HG03558 (cell line): ENCODE measurements around the gene ZNF367.

Experiments
- ATAC-seq: cut with Tn5 transposase; IDR thresholded peaks from one replicate; pipeline ENCODE4 v1.9.1; 2021; ENCODE audit warnings: moderate number of reproducible peaks; ENCODE audit not compliant: unreplicated experiment; ENCODE audit errors: extremely low read depth

Gene ZNF367

DNA sequence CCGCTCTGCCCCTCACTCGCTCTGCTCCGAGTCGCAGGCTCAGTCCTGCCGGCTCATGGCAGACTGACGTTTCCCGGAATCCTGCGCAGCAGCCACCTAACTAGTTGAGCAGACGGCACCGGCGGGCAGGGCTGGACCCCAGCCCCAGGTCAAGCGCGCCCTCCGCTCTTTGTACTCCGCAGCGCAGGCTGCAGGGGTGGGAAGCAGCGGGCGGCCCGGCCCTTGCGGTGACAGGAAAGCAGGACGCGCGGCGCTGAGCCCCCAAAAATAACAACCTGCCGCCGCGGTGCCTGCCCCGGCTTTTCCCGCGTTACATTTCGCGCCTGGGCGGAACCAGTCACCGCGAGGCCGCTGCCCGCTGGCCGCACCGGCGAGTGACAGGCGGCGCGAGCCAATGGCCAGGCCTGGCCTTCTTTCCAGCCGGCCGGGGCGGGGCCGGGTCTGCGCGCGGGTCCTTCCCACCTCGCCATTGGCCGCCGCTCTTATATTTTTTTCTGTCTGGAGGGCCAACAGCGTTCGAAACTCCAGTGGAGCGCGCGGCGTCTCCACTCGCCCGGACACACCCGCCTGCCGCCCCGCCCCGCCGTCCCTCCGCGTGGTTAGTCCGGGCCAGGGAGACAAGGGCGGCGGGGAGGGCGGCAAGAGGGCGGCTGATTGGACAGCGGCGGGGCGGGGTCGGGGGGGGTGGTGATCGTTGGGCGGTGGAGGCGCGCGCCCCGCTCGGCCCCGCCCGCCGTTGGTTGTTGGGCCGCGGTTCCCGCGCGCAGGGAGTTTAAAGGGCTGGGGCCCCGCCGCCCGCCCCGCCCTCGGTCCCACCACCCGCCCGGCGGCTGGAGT, at the start of gene ZNF367:
Gene ZNF367, minus strand, starts transcription at position 288 of the 837 bp plus-strand sequence. CDS start 338 bp downstream, outside the sequence.
- ATAC-seq, result peak; percentile 34

DNA sequence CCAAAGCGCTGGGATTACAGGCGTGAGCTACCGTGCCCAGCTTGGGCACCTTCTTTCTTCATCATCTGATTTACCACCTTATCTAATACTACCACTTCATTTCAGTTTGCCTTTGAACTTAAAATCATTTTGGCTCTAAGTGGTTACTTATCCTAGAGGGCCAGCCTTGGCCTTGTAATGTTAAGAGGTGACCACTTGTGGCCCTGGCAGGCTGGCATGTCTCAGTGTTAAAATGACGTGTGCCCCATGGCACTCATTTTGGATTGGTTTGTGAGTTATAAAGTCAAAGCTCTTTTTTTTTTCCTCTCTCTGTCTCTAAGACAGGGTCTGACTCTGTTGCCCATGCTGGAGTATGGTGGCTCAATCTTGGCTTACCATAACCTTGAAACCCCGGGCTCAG, 49.6 kb upstream of the ZNF367 start:
- no peak for ATAC-seq

DNA sequence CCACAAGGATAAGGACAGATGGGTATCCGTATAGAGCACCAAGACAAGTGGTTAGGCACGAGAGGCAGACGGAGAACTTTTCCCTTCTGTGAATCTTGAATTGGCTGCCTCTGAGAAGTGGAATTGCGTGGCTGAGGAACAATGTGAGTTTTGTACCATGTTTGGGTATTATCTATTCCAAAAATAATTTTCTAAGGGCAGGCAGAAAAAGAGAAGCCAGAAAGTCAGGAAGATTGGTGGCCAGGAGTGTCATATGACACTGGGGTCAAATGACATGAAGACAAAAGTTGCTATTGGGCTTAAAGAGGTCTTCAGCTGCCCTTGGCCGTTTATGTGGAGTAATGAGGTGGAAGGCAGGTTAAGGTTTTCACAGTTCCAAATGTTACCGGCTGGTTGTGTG, 46.3 kb upstream of the ZNF367 start:
- ATAC-seq, result no peak

DNA sequence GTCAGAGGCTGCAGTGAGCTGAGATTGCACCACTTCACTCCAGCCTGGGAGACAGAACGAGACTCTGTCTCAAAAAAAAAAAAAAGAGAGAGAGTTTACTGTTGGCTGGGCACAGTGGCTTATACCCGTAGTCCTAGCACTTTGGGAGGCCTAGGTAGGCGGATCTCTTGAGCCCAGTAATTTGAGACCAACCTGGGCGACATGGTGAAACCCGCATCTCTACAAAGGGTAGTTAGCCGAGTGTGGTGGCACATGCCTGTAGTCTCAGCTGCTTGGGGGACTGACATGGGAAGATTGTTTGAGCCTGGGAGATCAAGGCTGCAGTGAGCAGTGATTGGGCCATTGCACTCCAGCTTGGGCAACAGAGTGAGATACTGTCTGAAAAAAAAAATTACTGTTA, 44.4 kb upstream of the ZNF367 start:
- ATAC-seq, result no peak

DNA sequence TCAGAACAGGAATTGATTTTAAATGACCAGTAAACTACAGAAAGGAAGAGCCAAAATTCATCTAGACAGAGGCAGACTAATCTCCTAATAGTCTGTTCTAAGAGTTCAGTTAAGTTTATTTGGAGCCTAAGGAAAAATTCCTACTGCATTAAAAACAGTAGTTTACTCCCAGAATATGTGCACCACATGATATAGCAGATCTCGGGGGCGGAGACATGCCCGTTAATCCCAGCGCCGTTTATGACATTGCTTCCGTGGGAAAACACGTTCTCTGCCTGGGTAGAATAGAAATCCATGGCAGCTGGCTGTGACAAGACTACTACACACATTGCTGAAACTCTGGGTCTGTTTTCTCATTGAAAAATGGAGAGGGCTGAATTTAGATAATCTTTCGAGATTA, 43.2 kb upstream of the ZNF367 start:
- ATAC-seq, result no peak

DNA sequence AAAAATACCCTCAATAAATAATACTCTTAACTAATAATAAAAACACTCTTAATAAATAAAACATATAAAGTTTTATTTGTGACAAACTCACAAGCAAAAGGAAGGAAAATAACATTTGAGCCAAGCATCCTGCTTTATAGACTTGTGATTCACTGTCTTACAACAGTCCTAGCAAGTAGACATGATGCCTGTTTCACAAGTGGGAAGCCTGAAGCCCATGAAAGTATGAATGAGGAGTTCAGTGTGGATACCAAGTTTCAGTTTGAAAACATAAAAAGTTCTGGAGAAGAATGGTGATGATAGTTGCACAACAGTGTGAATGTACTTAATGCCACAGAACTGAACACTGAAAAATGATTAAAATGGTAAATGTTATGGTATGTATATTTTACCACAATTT, 42.7 kb upstream of the ZNF367 start:
- no peak for ATAC-seq

DNA sequence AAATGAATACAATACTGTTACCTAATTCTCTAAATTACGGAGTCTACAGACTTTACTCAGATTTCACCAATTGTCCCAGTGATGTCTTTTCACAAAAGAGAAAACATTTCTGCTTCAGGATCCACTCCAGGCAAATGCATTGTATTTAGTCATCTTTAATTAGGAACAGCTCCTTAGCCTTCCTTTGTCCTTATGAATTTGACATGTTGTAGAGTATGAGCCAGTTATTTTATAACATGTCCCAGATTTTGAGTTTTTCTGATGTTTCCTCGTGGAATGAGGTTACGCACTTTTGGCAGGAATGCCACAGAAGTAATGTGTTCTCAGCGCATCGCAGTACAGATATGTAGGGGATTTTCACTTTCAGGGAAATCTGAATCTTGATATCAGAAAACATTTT, 42.3 kb upstream of the ZNF367 start:
- no peak for ATAC-seq

DNA sequence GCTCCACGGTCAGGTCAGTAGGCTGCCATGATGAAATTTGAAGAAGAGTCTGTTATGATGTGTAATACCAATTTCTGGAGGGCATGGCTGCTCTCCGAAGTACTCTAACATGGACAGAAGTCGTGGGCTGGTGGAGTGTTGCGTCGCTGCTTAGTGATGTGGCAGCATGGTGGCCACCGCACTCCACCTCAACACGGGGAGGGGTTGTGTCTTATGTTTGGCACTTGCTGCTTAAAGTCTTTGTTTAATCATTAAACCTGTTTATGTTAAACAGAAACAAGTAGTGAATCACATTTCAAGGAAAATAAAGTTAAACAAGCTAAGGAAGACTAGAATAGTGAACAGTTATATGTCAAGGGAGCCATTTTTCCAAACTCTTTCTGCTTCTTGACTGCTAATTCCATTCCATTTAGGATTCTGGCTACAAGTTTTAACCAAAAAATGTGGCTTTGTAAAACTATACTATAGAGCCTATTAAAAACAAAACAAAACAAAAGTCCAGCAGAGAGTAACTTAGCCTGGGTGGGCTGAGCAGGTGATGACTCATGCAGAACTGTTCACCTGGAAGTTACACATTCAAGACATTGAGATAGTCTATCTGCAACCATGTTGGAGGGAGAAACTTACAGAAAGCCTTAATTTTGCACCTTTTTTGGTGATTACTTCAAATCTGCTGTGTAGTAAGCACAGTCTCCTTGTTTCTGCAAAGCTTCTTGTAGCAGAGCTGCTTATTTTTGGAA, 41.3 kb upstream of the ZNF367 start:
- no peak for ATAC-seq

DNA sequence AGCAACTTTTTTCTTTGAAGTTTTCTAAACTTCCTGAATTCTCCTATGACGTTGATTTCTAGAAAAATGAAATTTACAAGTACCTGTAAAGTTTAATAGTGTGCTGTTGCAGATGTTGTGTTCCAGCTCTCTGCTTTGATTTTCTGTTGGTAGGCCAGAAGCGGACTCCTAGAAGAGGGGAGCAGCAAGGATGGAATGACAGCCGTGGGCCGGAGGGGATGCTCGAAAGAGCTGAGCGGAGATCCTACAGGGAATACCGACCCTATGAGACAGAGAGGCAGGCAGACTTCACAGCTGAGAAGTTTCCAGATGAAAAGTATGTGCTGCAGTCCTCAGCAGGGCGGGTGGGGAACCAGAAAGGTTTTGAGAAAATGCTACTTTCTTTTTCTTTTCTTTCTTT, 40.1 kb upstream of the ZNF367 start:
- no peak for ATAC-seq

DNA sequence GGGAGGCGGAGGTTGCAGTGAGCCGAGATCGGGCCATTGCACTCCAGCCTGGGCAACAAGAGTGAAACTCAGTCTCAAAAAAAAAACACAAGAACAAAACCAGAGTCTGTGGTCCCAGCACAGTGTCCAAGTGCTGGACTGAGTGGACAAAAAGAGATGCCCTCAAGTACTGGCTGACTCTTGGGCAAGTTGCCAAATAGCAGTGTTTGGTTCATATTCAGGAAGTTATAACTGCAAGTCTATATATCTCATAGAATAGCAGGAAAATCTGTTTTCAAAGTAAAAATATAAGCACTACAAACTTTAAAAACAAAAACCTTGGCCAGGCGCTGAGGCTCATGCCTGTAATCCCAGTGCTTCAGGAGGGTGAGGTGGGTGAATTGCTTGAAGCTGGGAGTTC, 39.1 kb upstream of the ZNF367 start:
- ATAC-seq, result no peak

DNA sequence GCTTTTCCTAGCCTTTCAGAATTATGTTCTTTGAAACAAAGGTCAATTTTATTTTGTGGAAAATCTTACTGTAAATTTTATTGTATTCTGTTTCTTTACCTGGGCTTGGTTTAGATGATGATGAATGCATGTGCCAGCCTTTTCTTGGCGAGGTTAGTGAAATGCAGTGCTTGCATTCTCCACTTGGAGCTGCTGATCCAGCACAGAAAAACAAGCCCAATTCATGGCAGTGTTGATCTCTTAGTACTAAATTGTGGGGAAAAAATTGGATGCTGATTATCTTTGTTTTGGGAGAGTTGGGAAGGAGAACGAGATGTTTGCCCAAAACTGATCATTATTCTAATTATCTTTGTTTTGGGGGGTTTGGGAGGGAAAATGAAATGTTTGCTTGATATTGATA, 35.5 kb upstream of the ZNF367 start:
- ATAC-seq, result no peak

DNA sequence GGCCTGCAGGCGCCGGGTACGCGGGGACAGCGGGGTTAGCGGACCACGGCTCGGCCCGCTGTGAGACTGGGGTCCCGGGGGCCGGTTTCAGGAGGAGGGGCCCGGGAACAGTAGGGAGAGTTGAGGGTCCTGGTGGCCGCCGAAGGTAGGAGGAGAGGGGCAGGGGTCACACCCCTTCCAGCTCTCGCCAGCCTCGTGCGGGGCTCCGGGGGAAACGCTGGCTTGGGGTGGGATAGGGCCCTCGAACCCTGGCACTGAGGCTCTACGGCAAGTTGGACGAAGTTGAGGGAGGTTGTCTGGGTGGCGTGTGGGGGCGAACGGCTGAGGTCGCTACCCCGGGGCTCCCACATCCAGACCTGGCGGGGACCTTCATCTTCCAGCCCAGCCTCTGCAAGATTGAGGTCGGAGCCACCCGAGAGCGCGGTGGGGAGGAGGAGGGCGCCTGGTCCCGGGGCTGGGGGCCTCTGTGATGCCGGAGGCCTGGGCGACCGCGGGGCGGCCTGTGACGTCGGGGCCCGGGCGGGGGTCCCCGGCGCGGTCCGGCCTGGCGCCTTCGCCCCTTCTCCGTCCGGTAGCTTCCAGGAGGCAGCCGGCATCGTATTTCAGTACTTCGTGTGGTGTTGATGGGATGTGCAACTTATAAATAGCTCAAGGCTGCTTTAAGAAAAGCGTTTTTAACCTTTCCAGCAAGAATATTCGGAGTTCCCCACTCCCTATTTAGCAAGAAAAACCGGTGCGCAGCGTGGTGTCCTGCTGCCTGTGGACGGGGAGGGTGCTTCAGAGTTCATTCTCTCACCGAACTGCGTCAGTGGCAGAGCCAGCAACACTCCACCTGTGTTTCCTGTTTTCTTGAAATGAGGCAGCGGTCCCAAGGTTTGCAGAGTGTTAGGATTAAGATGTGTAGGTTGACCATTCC, 32.7 kb upstream of the ZNF367 start:
- no peak for ATAC-seq

DNA sequence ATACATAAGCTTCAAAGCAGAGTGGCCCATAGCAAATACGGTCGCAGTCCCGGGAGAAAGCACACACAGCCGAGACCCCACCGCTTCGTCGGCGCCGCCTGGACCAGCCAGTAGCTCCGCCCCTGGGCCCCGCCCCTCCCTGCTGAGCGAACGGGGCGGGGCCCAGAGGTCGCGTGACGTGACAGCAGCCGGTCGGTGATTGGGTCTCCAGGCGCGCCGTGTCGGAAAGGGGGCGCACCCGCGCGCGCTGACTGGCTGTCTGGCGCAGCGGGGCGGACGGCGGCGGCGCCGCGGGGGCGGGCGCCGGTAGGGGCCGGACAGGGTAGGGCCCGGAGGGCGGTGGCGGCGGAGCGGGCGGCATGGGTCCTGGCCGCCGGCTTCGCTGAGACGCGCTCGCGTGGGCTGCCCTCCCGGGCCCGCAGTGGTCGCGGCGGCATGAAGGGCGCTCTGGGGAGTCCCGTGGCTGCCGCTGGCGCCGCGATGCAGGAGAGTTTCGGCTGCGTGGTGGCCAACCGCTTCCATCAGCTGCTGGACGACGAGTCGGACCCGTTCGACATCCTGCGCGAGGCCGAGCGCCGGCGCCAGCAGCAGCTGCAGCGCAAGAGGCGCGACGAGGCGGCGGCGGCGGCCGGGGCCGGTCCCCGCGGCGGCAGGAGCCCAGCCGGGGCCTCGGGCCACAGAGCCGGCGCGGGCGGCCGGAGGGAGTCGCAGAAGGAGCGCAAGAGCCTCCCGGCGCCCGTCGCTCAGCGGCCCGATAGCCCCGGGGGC, 31.9 kb upstream of the ZNF367 start, which contains the start of gene HABP4:
Gene HABP4, plus strand, starts transcription at position 325 of the 768 bp plus-strand sequence. Its CDS starts 111 bp downstream, at position 436.
- peak; percentile 84 for ATAC-seq

DNA sequence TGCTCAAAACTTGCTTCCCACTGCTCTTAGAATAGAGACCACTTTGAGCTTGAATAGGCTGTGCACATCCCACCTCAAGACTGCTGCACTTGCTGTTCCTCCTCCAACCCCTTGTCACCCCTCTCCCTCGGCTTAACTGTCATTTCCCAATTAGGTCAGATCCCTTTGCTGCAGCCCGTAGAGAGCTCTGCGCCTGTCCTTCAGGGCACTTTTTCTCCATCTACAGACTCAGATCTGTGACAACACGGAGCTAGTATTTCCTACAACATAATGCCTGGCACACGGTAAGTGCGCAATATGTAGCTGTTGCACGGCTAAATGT, 31.3 kb upstream of the ZNF367 start:
- ATAC-seq, result no peak

DNA sequence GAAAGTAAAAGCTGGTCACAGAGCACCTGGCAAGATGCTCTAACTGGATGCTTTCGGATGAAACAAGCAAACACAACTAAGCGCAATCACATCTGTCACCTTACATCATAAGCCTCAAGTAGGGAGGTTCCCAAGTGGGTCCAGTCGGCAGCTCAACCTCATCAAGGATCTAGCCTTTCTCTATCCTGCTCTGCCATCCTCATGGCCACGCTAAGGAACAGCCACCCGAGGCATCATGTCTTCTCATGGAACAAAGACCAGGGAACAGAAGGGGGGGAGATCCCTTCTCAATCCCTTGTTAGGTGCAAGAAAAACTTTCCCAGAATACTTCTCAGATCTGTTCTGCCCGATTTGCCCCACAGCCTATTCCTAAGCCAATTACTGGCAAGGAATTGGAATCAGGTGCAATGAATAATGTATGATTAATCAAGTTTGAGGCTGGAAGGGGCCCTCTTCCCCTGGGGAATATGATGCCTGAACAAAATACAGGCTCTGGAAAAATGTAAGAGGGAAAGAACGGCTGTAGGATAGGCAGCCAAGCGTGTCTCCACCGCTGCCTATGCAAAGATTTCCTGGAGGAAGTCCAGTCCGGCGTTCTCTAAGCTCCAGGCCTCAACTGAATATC, 30.5 kb upstream of the ZNF367 start:
- no peak for ATAC-seq

DNA sequence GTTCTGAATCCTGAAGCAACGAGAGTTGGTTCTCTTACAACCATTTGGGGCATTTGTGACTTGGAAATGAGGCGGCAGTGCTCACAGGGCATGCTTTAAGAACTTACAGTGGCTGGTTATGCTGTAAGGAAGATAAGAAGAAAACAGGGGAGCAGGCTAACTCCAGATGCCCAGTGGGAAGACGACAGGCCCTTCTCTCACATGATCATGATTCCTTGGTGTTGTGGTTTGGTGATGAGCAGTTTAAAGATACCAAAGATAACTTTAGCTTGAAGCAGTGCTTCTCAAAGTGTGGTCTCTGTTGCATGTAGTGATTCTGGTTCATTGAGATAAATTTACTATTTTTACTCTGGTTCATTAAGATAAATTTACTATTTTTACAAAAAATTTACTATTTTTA, 29.2 kb upstream of the ZNF367 start:
- no peak for ATAC-seq

DNA sequence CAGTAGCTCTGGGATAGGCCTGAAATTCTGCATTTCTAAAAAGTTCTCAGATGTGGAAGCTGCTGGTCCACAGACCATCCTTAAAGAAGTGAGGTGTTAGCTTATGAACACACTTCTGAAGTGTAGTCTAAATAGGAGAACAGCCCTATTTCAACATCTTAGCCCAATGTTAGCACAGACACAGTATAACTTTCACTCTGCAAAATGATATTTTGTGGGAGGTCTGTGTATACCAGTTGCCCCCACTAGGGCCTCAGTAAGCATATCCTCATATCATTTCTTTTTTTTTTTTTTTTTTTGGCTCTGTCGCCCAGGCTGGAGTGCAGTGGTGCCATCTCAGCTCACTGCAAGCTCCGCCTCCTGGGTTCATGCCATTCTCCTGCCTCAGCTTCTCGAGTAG, 24.3 kb upstream of the ZNF367 start:
- ATAC-seq, result no peak

DNA sequence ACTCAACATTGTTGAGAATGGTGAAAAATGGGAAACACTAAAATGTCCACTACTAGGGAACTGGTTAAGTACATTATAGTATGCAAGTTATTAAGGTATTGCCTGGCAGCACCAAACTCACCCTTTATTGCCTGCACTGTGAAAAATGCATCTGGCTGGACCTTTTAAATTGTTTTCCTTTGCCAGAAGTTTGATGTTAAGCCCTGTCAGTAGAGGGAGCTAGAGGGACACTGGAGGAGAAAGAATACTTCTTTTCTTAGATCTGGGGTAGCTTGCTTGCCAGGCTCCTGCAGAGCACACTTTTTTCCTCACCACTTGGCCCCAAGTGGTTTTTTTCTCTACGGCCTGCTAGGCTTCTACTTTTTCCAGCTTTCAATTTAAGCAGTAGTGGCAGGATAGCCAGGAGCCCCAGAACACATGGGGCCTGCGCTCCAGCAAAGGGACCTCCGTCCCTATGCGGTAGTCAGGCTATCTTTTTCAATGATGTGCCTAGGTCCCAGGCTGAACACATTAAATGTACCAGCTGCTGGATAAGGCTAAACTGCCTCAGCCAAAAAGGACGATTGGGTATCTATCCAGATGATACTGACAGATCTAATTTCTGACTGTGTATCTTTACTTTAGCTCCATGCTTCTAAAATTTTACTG, 23.8 kb upstream of the ZNF367 start:
- ATAC-seq, result no peak

DNA sequence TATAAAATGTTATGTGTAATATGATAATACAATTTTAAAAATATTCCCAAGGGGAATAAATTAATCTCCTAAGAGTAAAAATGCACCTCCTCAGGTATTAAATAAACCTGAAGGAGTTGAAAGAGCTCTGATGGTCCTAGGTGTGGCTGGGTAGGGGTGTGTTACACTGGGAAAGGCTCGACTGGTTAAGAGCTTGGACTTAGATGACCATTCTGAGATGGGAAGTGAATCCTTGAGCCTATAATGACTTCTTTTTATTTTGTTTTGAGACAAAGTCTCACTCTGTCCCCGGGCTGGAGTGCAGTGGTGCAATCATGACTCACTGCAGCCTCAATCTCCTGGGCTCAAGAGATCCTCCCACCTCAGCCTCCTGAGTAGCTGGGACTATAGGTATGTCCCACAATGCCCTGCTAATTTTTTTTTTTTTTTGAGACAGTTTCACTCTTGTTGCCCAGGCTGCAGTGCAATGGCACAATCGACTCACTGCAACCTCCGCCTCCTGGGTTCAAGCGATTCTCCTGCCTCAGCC, 22.6 kb upstream of the ZNF367 start:
- ATAC-seq, result no peak
